ENCODE results near the gene GNE.

- TF ChIP-seq ZNF76 (CRISPR knock-in tag; IDR thresholded peaks at IDR 0.05; ENCODE audit: borderline replicate concordance) (no peak), JUN (IDR thresholded peaks at IDR 0.05; ENCODE audit: borderline replicate concordance, low read depth, low read length) (no peak), JUN (CRISPR knock-in tag; IDR thresholded peaks at IDR 0.05; ENCODE audit: borderline replicate concordance) (no peak), ATF2 (CRISPR knock-in tag; IDR thresholded peaks at IDR 0.05) (no peak), CTCF (IDR thresholded peaks at IDR 0.05 in 2 of 3, conservative IDR thresholded peaks at IDR 0.05 in 1 of 3; ENCODE audit: insufficient read depth in 2 of 3, low read depth in 1 of 3, low read length in 3 of 3) (no peak), MAFK (IDR thresholded peaks at IDR 0.05; ENCODE audit: low read length) (no peak), U2AF2 (optimal IDR thresholded peaks at IDR 0.05; ENCODE audit: low read depth, low read length) (no peak), ZNF384 (IDR thresholded peaks at IDR 0.05; ENCODE audit: low read depth, low read length) (no peak)
Measured at GRCh38 chr9:36245906-36246305, 12.3 kb downstream of the GNE start.

All from K562 (cell line).